AG08395 (cell line): ENCODE results near the gene HELT.
"Not testable (repeated sequence)": the region's sequence is repeated elsewhere in the genome, so short reads cannot be mapped to it uniquely, and the experiment has no call there.

ENCODE experiments used
- DNase-seq: peaks from one replicate; pipeline ENCODE4 v3.0.0; 2012; ENCODE audit warnings: mixed read lengths, low spot score

The HELT gene

GRCh38 chr4:185017964-185018772 lies at the start of gene HELT:
HELT (plus strand) TSS chr4:185018490; CDS start chr4:185018929, 439 bp downstream.
- DNase-seq, result no peak

- DNase-seq, result no peak
Observed at GRCh38 chr4:184968784-184969201, 49.5 kb upstream of the HELT start.

- DNase-seq, result no peak
Observed at GRCh38 chr4:184969610-184970009, 48.7 kb upstream of the HELT start.

- DNase-seq, result no peak
Observed at GRCh38 chr4:184972991-184973390, 45.3 kb upstream of the HELT start.

GRCh38 chr4:184976348-184976747 lies 41.9 kb upstream of the HELT start:
- DNase-seq, result not testable (repeated sequence)

GRCh38 chr4:184977747-184978146 lies 40.5 kb upstream of the HELT start:
- no peak for DNase-seq

GRCh38 chr4:184978211-184978610 lies 40.1 kb upstream of the HELT start:
- DNase-seq, result no peak

- DNase-seq, result no peak
Observed at GRCh38 chr4:184979461-184980124, 38.7 kb upstream of the HELT start.

GRCh38 chr4:184980261-184980660 lies 38.0 kb upstream of the HELT start:
- no peak for DNase-seq

GRCh38 chr4:184983672-184984356 lies 34.5 kb upstream of the HELT start:
- peak; percentile 64 for DNase-seq

- DNase-seq, result no peak
Observed at GRCh38 chr4:184987493-184988031, 30.7 kb upstream of the HELT start.

GRCh38 chr4:184988611-184989010 lies 29.7 kb upstream of the HELT start:
- DNase-seq, result no peak

- DNase-seq, result not testable (repeated sequence)
Observed at GRCh38 chr4:184989283-184989682, 29.0 kb upstream of the HELT start.

- not testable (repeated sequence) for DNase-seq
Observed at GRCh38 chr4:184990131-184990530, 28.2 kb upstream of the HELT start.

- no peak for DNase-seq
Observed at GRCh38 chr4:184991860-184992259, 26.4 kb upstream of the HELT start.

- DNase-seq, result no peak
Observed at GRCh38 chr4:184992422-184992821, 25.9 kb upstream of the HELT start.

- DNase-seq, result no peak
Observed at GRCh38 chr4:184993247-184993646, 25.0 kb upstream of the HELT start.

GRCh38 chr4:184994010-184994622 lies 24.2 kb upstream of the HELT start:
- DNase-seq, result no peak

GRCh38 chr4:184994623-184995010 lies 23.7 kb upstream of the HELT start:
- DNase-seq, result no peak

GRCh38 chr4:184997656-184998055 lies 20.6 kb upstream of the HELT start:
- DNase-seq, result not testable (repeated sequence)

GRCh38 chr4:185002784-185003183 lies 15.5 kb upstream of the HELT start:
- DNase-seq, result no peak
